ENCODE measurements around the gene LAMC2.
A peak's percentile ranks its signal among the peaks of the same experiment; 100 is the strongest.

Gene LAMC2

GRCh38 chr1:183163316-183163715, 22.7 kb upstream of the LAMC2 start:
- TF ChIP-seq MAX (IDR thresholded peaks at IDR 0.05) (peak; percentile 31; the same call in 1 of the 2 replicates), EP300 (IDR thresholded peaks at IDR 0.05; ENCODE audit: borderline replicate concordance) (no peak)

GRCh38 chr1:183164340-183164739, 21.7 kb upstream of the LAMC2 start:
- TF ChIP-seq CEBPB (IDR thresholded peaks at IDR 0.05) (peak; percentile 52; the same call in 1 of the 2 replicates), REST (IDR thresholded peaks at IDR 0.05; ENCODE audit: low read depth) (no peak), YY1 (IDR thresholded peaks at IDR 0.05; ENCODE audit: low read depth) (no peak), FOXM1 (IDR thresholded peaks at IDR 0.05; ENCODE audit: borderline replicate concordance, low read depth) (peak; percentile 72; the same call in 1 of the 2 replicates), TCF12 (IDR thresholded peaks at IDR 0.05; ENCODE audit: low read depth) (peak; percentile 83), EP300 (IDR thresholded peaks at IDR 0.05; ENCODE audit: borderline replicate concordance) (peak; percentile 91), CREB1 (IDR thresholded peaks at IDR 0.05; ENCODE audit: low read depth) (no peak), RAD21 (IDR thresholded peaks at IDR 0.05; ENCODE audit: low read depth) (peak; percentile 31), TAF1 (IDR thresholded peaks at IDR 0.05; ENCODE audit: low read depth) (peak; percentile 31; the same call in 1 of the 2 replicates), MAX (IDR thresholded peaks at IDR 0.05) (peak; percentile 45; the same call in 1 of the 2 replicates), NFIC (IDR thresholded peaks at IDR 0.05) (peak; percentile 69; the same call in 1 of the 2 replicates), TEAD4 (IDR thresholded peaks at IDR 0.05) (peak; percentile 98), USF1 (IDR thresholded peaks at IDR 0.05) (no peak), EGR1 (IDR thresholded peaks at IDR 0.05) (peak; percentile 80), ZBTB7A (IDR thresholded peaks at IDR 0.05; ENCODE audit: low read depth) (no peak)

- TF ChIP-seq REST (IDR thresholded peaks at IDR 0.05; ENCODE audit: low read depth) (no peak), MAX (IDR thresholded peaks at IDR 0.05) (peak; percentile 65), NFIC (IDR thresholded peaks at IDR 0.05) (0 out of 2 replicates have a peak, but pooled peaks have one; percentile 32), RAD21 (IDR thresholded peaks at IDR 0.05; ENCODE audit: low read depth) (peak; percentile 6; the same call in 1 of the 2 replicates), EP300 (IDR thresholded peaks at IDR 0.05; ENCODE audit: borderline replicate concordance) (peak; percentile 56; the same call in 1 of the 2 replicates), CREB1 (IDR thresholded peaks at IDR 0.05; ENCODE audit: low read depth) (no peak), TEAD4 (IDR thresholded peaks at IDR 0.05) (peak; percentile 79), EGR1 (IDR thresholded peaks at IDR 0.05) (no peak), TAF1 (IDR thresholded peaks at IDR 0.05; ENCODE audit: low read depth) (no peak), YY1 (IDR thresholded peaks at IDR 0.05; ENCODE audit: low read depth) (0 out of 2 replicates have a peak, but pooled peaks have one; percentile 27)
Observed at GRCh38 chr1:183164963-183165362, 21.1 kb upstream of the LAMC2 start.

- TF ChIP-seq CEBPB (IDR thresholded peaks at IDR 0.05), result no peak
- TF ChIP-seq TCF12 (IDR thresholded peaks at IDR 0.05; ENCODE audit: low read depth), result no peak
- no peak for TF ChIP-seq USF1 (IDR thresholded peaks at IDR 0.05)
- no peak for TF ChIP-seq TAF1 (IDR thresholded peaks at IDR 0.05; ENCODE audit: low read depth)
- no peak for TF ChIP-seq EGR1 (IDR thresholded peaks at IDR 0.05)
- TF ChIP-seq REST (IDR thresholded peaks at IDR 0.05; ENCODE audit: low read depth), result no peak
- TF ChIP-seq ZBTB7A (IDR thresholded peaks at IDR 0.05; ENCODE audit: low read depth), result no peak
- TF ChIP-seq NFIC (IDR thresholded peaks at IDR 0.05), result no peak
- no peak for TF ChIP-seq RAD21 (IDR thresholded peaks at IDR 0.05; ENCODE audit: low read depth)
- TF ChIP-seq CREB1 (IDR thresholded peaks at IDR 0.05; ENCODE audit: low read depth), result no peak
- no peak for TF ChIP-seq TEAD4 (IDR thresholded peaks at IDR 0.05)
- TF ChIP-seq EP300 (IDR thresholded peaks at IDR 0.05; ENCODE audit: borderline replicate concordance), result no peak
- TF ChIP-seq YY1 (IDR thresholded peaks at IDR 0.05; ENCODE audit: low read depth), result no peak
Observed at GRCh38 chr1:183165456-183165855, 20.6 kb upstream of the LAMC2 start.
